GM21737 (cell line): Measurements from ENCODE around the gene TRMT13.
A peak's percentile ranks its signal among the peaks of the same experiment; 100 is the strongest.
"Not testable (repeated sequence)": the region's sequence is repeated elsewhere in the genome, so short reads cannot be mapped to it uniquely, and the experiment has no call there.

Experiments
- ATAC-seq: cut with Tn5 transposase; IDR thresholded peaks from one replicate; pipeline ENCODE4 v1.9.1; 2021; ENCODE audit warnings: mild to moderate bottlenecking, moderate library complexity; ENCODE audit not compliant: unreplicated experiment

Gene TRMT13

GRCh38 chr1:100152271-100152670 is 19.3 kb downstream of the TRMT13 start:
- ATAC-seq, result peak; percentile 78

- ATAC-seq, result no peak
These were observed 29.9 kb downstream of the TRMT13 start for GRCh38 chr1:100162881-100163280.

GRCh38 chr1:100164216-100164615 is 31.3 kb downstream of the TRMT13 start:
- ATAC-seq, result no peak

GRCh38 chr1:100164702-100165101 is 31.7 kb downstream of the TRMT13 start:
- no peak for ATAC-seq

GRCh38 chr1:100168051-100168450 is 35.1 kb downstream of the TRMT13 start:
- ATAC-seq, result no peak

GRCh38 chr1:100177295-100178041 is 44.5 kb downstream of the TRMT13 start:
- no peak for ATAC-seq

- no peak for ATAC-seq
These were observed 45.1 kb downstream of the TRMT13 start, which contains the start of gene LRRC39 for GRCh38 chr1:100178091-100178490. LRRC39 (minus strand) TSS chr1:100178256; CDS start chr1:100168516, 9,740 bp downstream.

GRCh38 chr1:100183370-100183769 is 50.4 kb downstream of the TRMT13 start:
- ATAC-seq, result no peak

GRCh38 chr1:100184536-100184935 is 51.6 kb downstream of the TRMT13 start:
- peak; percentile 82 for ATAC-seq

GRCh38 chr1:100187912-100188311 is 54.9 kb downstream of the TRMT13 start:
- no peak for ATAC-seq

GRCh38 chr1:100188617-100189016 is 55.7 kb downstream of the TRMT13 start:
- no peak for ATAC-seq

GRCh38 chr1:100198596-100198995 is 65.6 kb downstream of the TRMT13 start:
- no peak for ATAC-seq

- not testable (repeated sequence) for ATAC-seq
These were observed 67.1 kb downstream of the TRMT13 start for GRCh38 chr1:100200060-100200459.
